NCI-H226 (cell line): ENCODE data around the gene FKBP5.
A peak's percentile ranks its signal among the peaks of the same experiment; 100 is the strongest.
"Not testable (repeated sequence)": the region's sequence is repeated elsewhere in the genome, so short reads cannot be mapped to it uniquely, and the experiment has no call there.

Source experiments
- DNase-seq: peaks from one replicate; pipeline ENCODE4 v3.0.0-alpha.2; 2015

Gene FKBP5

DNA sequence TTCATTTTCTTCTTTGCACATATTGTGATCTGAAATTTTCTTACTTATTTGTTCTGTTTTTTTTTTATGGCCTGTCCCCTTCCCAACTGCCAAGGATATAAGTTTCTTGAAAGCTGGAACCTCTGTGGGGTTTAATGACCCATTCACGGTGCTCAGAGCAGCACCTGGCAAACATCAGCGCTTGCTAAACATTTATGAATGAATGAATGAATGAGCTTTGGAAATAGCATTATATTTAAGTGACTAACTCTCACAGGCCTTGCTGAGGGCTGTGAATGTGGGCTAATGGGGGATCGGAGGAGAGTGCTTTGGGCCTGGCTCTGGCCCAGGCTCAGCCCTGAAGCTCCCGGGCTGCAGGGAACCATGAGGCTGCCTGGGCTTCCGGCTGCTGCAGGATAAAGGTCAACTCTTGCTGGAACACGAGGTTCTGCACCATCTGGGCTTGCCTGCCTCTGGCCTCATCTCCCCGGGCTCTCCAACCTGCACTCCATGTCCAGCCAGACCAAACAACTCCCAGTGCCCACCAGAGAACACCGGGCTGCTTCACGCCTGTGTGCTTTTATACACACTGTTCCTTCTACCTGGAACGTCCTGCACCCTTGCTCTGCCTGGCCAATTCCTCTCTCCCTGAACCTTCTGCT lies 33.5 kb upstream of the FKBP5 start:
- DNase-seq, result no peak

DNA sequence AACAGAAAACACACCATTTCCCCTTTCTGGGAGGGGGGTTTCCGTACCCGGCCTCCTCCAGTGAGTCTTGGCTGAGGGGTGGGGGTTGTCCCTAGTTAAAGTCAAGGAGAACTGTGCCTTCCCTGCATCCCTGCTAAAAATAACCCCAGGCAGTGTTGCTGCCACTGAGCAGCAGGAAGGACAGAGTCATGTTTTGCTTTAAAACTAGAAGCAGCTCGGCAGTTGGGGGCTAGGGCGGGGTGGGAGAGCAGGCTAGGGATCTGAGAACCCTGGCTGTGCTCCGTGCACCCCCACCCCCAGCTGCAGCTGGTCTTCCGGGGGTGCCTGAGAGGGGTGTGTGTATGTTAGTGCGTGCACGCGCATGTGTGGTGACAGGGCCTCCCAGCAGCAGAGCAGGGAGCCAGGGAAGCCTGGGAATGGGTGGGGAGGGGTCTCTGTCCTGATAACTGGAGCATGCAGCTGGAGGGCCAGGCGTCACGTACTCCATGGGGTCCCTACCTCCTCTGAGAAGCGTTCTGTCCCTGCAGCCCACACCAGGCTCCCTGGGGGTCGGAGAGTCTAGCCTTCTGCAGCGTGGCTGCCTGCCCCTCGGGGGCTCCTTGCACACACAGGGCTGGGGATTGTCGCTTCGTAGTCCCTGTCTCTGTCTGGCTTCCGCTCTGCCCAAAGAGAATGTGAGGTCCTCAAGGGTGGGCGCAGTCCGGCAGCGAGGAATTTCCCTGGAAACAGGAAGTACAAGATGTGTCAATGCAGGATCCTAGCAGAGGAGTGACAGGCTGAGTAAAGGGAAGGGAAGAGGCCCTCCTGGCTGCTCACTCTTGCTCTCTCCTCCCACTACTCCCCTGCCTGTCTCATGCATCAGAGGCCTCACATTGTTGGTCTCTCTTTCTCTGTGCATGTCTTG lies 31.4 kb upstream of the FKBP5 start:
- no peak for DNase-seq

DNA sequence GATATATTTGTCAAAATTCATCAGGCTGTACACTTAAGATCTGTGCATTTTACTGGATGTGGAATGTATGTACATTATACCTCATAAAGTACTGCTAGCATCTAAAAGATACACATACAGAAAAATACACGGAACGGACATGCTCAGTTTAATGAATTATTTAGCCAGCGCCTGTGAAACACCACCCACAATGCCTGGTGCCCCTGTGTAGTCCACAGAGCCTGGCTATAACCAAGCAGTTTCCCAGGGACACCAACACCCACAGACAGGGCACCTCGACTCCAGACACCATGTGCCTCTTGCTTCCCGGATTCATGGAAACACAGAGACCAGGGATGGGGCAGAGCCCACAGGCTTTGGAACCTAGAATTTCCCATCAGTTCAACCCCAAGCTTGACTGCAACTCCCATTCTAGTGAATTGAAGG lies 30.7 kb upstream of the FKBP5 start:
- DNase-seq, result no peak

DNA sequence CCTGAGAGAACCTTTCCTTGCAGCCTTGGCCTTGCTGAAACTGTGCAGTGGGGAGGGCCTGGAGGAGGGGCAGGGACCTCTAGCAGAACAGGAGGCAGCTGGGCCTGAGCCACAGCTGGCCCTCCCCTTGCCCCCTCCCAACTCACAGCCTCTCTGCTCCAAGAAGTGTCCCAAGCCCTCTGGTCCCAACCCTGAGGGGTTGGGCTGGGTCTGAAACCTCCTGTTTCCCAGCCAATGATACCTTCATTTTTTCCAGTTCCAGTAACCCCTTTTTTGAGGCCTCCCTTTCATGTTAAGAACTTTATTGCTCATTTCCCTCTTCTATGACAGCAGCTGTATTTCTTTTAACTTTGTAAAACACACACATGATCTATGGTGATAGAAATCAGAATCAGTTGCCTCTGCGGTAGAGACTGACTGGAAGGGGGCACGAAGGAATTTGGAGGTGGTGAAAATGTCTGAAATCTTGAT lies 30.2 kb upstream of the FKBP5 start:
- DNase-seq, result no peak

DNA sequence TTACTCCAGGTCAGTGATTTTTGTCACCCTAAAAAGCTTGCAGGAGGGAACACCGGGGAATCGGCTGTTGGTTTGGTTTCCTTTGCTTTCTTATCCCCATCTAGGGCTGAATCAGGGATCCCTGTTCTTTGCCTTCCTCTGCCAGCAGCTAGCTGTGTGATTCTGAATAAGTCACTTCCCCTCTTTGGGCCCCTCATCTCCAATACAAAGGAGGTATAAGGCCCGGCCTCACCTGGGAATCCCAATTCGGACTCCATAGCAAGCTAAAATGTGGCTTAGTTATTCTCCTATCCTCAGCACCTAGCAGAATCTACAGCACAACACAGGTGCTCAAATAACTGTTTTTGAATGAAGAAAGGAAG lies 29.6 kb upstream of the FKBP5 start:
- DNase-seq, result no peak

DNA sequence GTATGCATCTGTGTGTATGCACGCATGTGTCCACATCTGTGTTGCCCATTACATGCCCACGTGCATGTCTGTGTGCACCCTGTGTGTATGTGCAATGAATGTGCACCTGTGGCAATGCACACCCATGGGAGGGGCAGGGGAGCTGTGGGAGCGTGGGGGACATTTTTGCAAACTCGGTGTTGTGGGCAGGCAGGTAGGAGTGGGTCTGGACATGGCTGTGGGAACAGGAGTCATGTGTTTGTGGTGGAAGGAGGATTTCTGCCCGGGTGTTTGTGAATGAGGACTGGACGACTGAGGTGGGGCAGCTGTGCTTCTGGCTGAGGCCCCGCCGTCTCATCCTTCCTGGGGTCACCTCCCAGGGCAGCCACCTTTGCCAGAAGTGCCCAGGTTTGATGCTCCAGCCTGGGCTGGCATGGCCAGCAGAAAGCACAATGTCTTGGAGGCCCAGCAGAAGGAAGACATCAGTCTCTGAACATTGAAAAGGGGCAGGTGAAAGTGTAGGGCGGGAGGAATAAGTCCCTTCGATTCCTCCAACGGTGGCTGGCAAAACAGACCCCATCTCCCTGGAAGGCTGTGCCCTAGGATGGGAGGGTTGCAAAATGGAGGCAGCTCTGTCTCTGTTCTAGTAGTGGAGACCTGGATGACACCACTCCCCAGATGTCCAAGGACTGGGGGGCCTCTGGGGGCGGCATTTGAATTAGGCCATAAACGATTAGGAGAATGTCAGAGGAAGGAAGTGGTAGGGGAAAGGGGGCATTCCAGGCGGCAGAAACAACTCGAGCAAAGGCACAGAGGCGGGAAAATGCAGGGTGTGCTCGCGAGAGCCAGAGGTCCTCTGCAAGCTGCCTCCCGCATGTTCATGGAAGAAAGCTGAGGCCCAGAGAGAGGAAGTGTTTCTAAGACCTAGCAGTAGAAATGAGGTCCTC lies 29.0 kb upstream of the FKBP5 start:
- no peak for DNase-seq

DNA sequence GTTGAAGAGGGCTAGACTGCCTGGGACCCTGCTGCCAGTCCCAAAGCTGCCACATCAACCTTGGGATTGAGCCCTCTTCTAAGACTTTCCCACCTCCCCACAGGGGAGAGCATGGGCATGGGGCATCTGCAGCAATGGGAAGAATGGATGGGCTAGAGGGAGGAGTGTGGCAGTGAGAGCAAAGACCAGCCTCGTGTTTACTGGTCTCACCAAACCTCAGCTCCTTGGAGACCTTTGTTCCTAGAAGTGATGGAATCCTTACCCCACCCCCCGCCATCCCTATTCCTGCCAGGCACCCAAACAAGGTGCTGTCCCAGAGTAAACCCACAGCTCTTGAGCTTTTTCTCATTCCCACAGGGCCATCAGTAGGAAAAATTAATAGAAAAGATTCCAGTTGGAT lies 28.1 kb upstream of the FKBP5 start:
- DNase-seq, result no peak

DNA sequence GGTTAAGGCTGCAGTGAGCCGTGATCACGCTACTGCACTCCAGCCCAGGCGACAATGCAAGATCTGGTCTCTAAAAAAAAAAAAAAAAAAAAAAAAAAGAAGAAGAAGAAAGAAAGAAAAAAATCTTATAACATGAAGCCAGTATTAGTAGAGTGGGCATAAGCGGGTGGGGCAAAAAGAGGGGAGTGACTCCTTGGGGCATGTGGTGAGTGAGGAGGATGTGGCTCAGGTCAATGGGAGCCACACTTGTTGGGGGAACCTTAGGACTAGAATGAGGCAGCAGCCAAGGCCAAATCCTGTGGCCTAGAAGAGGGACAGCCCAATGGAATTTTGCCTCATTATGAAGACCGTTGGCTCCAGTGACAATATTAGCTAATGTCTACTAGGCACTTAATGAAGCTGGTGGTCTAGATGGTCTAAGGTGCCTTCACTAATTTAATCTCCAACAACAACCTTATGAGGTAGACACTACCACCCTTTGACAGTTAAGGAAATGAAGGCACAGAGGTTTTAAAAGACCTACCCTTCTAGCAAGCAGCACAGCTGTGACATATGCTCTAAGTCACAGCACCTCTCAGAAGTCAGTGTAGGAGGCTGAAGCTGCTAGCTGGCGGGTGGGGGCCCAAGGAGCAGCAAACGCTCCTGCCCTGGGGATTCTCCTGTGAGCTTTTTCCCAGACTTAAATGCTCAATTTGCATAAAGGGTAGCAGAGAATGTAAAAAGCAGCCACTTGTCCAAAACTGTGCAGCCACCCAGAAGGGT lies 24.5 kb upstream of the FKBP5 start:
- no peak for DNase-seq

DNA sequence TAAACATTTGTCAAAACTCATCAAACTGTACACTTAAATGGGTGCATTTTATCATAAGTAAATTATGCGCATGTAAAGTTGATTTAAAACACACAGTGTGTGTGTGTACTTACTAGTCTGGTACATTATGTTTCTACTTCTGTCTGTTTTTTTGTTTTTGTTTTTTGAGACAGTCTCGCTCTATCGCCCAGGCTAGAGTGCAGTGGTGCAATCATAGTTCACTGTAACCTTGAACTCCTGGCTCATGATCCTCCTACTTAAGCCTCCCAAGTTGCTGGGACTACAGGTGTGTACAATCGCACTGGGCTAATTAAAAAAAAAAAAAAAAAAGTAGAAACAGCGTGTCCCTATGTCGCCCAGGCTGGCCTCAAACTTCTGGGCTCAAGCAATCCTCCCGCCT lies 23.0 kb upstream of the FKBP5 start:
- DNase-seq, result no peak

DNA sequence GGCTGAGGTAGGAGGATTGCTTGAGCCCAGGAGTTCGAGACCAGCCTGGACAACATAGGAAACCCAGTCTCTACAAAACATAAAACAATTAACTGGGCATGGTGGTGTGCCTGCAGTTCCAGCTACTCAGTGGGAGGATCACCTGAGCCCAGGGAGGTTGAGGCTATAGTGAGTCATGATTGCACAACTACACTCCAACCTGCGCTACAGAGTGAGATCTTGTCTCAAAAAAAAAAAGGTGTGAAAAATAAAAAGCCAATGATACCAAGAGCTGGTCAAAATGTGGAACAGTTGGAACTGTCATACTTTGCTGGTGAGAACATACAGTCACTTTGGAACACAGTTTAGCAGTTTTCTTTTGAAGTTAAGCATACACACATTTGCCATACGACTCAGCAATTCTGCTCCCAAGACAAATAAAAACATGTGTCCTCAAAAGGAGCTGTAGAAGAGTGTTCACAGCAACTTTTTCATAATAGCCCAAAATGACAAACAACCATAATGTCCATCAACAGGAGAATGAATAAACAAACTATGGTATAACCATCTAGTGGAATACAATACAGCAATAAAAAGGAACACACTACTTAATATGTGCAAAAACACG lies 21.6 kb upstream of the FKBP5 start:
- peak; percentile 55 for DNase-seq

DNA sequence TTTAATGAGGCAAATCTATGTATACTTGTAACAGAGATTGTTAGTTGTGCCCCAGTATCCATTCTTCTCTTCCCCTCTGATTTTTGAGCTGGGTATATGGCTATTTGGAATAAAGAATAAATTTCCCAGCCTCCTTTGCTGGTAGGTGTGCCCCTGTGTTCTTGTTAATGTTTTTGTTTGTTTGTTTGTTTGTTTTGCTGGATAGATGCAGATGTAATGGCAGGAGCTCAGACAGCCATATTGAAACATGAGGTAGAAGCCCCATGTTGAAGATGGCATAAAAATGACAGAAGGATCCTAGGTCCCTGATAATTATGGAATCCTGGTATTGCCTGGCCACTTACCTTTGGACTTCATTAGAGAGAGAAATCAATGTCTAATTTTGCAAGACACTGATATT lies 19.9 kb upstream of the FKBP5 start:
- DNase-seq, result no peak

DNA sequence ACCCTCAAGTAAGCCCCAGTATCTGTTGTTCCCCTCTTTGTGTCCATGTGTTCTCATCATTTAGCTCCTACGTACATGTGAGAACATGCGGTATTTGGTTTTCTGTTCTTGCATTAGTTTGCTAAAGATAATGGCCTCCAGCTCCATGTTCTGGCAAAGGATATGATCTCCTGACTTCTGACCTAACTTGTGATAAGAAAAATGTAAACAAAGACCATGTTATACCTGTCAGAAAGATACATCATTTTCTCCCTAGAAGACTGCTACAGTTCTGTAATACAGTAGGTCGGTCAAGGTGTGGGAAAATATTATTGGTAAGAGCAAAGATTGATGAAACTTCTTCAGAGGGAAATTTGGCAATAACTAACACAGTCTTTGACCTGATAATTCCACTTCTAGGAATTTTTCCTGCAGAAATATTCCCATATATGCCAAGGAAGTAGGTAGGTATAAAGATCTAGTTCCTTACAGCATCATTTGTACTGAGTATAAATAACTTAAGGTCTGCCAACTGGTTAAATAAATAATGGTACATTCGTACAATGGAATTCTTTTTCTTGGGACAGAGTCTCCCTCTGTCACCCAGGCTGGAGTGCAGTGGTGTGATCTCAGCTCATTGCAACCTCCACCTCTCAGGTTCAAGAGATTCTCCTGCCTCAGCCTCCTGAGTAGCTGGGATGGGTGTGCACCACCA lies 19.1 kb upstream of the FKBP5 start:
- peak; percentile 45 for DNase-seq

DNA sequence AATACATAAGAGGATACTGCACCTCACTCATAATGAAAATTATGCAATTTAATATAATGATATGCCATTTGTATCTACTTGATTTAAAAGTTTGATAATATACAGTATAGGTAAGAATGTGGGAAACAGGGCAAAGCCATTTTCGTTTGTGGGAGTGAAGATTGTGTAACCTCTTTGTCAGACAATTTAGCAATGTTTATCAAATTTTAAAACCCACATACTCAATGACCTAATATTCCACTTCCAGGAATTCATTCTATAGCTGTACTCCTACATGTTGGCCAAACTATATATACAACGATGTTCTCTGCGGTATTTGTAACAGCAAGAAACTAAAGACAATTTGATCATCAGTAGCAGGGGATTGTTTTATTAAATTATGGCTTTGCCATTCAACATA lies 17.8 kb upstream of the FKBP5 start:
- peak; percentile 64 for DNase-seq

DNA sequence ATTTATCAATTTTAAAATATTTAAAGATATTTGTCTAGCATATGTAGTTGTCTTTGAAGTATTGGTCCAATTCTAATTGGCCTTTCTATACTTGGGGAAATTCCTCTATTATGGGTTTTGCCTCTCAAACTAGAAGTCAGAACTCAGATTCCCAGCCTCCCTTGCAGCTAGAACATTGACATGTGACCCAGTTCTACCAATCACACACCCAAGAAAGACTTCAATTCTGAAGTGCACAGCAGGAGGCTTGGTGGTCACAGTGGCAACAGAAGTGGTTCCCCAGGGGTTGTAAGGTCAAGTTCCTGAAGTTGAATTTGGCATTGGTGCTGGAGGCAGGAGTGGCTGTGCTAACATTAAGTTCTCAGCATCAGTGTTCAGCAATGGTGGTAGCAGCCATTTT lies 14.8 kb upstream of the FKBP5 start:
- no peak for DNase-seq

DNA sequence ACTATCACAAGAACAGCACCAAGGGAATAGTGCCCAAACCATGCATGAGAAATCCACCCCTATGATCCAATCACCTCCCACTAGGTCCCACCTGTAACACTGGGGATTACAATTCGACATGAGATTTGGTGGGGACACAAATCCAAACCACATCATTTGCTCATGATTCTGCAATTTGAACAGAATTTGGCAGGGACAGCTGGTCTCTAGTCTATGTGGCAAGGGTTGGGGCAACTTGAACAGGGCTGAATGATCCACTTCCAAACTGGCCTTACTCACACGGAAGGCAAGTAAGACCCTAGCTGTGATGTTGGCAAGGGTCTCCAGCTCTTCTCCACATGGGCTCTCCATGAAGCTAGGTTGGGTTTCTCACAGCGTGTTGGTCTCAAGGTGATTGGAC lies 10.1 kb upstream of the FKBP5 start:
- no peak for DNase-seq

DNA sequence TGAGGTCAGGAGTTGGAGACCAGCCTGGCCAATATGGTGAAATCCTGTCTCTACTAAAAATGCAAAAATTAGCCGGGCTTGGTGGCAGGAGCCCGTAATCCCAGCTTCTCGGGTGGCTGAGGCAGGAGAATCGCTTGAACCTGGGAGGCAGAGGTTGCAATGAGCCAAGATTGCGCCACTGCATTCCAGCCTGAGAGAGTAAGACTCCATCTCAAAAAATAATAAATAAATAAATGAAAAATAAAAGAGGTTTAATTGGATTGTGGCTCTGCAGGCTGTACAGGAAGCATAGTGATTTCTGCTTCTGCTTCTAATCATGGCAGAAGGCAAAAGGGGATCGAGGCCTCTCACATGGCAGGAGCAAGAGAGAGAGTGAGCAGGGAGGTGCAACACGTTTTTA lies 9.7 kb upstream of the FKBP5 start:
- DNase-seq, result not testable (repeated sequence)

DNA sequence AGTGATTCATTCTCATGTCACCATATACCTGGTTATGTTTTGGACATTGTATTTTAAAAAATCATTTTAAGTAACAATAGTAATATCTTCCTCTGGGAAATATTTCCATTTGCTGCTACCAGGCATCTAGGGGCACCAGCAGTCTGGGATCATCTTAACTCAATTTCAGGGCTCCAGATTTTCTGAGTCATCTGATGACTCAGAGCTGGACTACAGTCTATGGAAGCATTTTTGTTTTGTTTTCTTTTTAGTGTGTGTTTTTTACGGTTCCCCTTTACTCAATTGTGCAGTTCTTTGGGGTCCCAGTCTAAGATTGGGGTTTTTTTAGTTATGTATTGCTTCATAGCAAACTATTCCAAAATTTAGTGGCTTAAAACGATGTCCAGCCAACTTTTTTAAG lies 5.7 kb upstream of the FKBP5 start:
- peak; percentile 39 for DNase-seq

DNA sequence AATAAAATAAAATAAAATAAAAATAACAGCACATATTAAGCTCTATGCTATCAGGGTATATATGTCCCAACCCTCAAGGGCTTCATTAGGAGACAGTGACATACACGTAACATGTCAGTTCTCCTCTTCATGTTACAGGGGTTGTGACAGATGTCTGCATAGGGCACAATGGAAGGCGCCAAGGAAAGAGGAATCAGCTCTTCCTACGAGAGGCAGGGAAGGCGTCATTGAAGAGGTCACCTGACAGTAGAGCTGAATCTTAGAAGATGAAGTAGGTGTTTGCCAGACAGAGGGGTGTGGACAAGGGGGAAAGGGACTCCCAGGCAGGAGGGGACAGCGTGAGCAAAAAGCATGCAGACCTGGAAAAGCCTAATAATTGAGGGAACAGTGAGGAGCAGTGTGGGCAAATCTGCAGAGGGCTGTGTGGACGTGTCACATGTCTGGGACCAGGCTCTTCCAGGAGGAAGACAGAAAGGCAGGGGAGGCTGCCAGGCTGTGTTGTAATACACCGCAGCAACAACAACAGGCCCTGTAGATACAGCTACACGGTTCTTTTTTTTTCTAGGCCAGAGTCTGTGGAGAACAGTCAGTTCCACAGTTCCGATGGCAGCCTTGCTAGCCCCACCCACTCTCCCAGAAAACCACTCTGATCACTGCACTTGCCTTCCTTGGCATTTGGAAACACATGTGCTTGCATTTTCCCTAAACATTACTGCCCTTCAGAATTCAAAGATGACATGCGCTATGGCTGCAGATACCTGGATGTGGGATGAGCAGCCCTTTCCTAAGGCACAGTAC lies 2.5 kb upstream of the FKBP5 start:
- no peak for DNase-seq

DNA sequence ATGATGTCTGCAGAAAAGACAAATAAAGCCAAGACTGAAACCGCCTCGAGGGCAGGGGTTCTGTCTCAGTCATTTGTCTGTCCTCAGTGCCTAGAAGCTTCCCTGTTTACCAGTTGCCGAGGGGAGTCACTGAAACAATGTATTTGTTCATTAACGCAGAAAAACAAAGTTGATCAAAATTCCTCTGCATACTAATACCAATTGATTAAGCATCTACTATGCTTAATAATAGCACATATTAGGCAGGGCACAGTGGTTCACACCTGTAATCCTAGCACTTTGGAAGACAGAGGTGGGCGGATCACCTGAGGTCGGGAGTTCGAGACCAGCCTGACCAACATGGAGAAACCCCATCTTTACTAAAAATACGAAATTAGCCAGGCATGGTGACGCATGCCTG lies 1.8 kb upstream of the FKBP5 start:
- DNase-seq, result no peak

DNA sequence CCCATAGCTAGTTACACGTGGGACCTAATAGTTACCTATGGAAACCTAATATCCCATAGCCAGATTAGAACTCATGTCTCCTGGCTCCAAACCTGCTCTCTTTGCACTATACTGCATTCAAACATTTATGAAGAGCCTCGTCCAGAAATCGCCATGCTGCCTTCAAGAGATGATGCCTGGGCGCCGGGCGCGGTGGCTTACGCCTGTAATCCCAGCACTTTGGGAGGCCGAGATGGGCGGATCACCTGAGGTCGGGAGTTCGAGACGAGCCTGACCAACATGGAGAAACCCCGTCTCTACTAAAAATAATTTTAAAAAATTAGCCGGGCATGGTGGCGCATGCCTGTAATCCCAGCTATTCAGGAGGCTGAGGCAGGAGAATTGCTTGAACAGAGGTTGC lies 1.3 kb upstream of the FKBP5 start:
- DNase-seq, result not testable (repeated sequence)
